T-cell (primary cell): ENCODE results near the gene PCDHB12. TPM values are rescaled to one million over a fixed set of nuclear protein-coding genes. Genes with fewer than 3 reads are reported as not detected.
"Not testable (repeated sequence)": the region's sequence is repeated elsewhere in the genome, so short reads cannot be mapped to it uniquely, and the experiment has no call there.

Experiments
- ATAC-seq, 4 experiments: fragments of 200-7000 bp in 3 of 4; fragments of 150-1000 bp in 1 of 4; cut with Tn5 transposase; replicated peaks in 1 of 4; 1 replicate in 3 of 4; 2 replicates in 1 of 4; pipeline ENCODE4 v1.10.0; 2021; ENCODE audit warnings: moderate library complexity in 3 of 4, mild to moderate bottlenecking in 2 of 4, moderate number of reproducible peaks in 1 of 4
- CTCF ChIA-PET, 2 donors: fragments of 300-600 bp; sonication (Branson Sonifier 250); formaldehyde crosslinking; loops; one replicate each; lab custom pipeline; 2022; ENCODE audit warnings: antibody characterized with exemption in 2 of 2; lab: Charles Lee
- POLR2A ChIA-PET, 2 donors: fragments of 300-600 bp; sonication (Branson Sonifier 250); formaldehyde crosslinking; loops; one replicate each; lab custom pipeline; 2022; ENCODE audit warnings: antibody characterized with exemption in 2 of 2; lab: Charles Lee
- DNase-seq, 35 experiments: peaks; one replicate each; pipeline versions ENCODE4 v3.0.0 to v3.0.0-alpha.2; 2013 to 2023
- H3K27ac ChIP-seq: one replicate; pipeline ENCODE4 v1.5.1; 2013; ENCODE audit warnings: low read length
- H3K27me3 ChIP-seq, 2 experiments: replicated peaks in 1 of 2; 1 replicate in 1 of 2; 2 replicates in 1 of 2; pipeline versions ENCODE4 v1.6.1 to v1.7.0; 2013; ENCODE audit warnings: low read length in 1 of 2, mixed read lengths in 1 of 2; ENCODE audit not compliant: control insufficient read depth in 2 of 2, insufficient read depth in 2 of 2; ENCODE audit errors: extremely low read depth in 1 of 2
- H3K36me3 ChIP-seq, 2 donors: 1 replicate in 1 of 2; 2 replicates in 1 of 2; pipeline versions ENCODE4 v1.6.1 to v1.7.0; 2013; ENCODE audit warnings: low read length in 1 of 2; ENCODE audit not compliant: control insufficient read depth in 2 of 2, insufficient read depth in 1 of 2; ENCODE audit errors: extremely low read depth in 1 of 2
- H3K4me1 ChIP-seq, 2 experiments: 1 replicate in 1 of 2; 2 replicates in 1 of 2; pipeline versions ENCODE4 v1.6.1 to v1.7.0; 2013; ENCODE audit warnings: low read length in 2 of 2, mixed read lengths in 1 of 2; ENCODE audit not compliant: insufficient read depth in 2 of 2, control insufficient read depth in 1 of 2; ENCODE audit errors: extremely low read depth in 1 of 2
- H3K4me3 ChIP-seq, 2 donors: 1 replicate in 1 of 2; 2 replicates in 1 of 2; pipeline versions ENCODE4 v1.5.1 to v1.7.0; 2013; ENCODE audit warnings: mild to moderate bottlenecking in 2 of 2, low read length in 1 of 2, moderate library complexity in 1 of 2; ENCODE audit not compliant: control insufficient read depth in 1 of 2; ENCODE audit errors: extremely low read depth in 1 of 2
- H3K9me3 ChIP-seq: 2 replicates; pipeline ENCODE4 v1.7.0; 2013
- H3K27ac Mint-ChIP-seq, 2 donors: one replicate each; pipeline ENCODE4 v1.8.0; 2020 to 2021; ENCODE audit warnings: mild to moderate bottlenecking in 2 of 2, mixed read lengths in 2 of 2
- H3K27me3 Mint-ChIP-seq, 2 donors: one replicate each; pipeline ENCODE4 v1.8.0; 2021 to 2022; ENCODE audit warnings: mixed read lengths in 2 of 2
- H3K36me3 Mint-ChIP-seq: one replicate; pipeline ENCODE4 v1.8.0; 2021; ENCODE audit warnings: mixed read lengths
- H3K4me1 Mint-ChIP-seq, 3 donors: one replicate each; pipeline ENCODE4 v1.8.0; 2020 to 2022; ENCODE audit warnings: mixed read lengths in 3 of 3, mild to moderate bottlenecking in 1 of 3
- H3K4me3 Mint-ChIP-seq, 3 donors: one replicate each; pipeline ENCODE4 v1.8.0; 2020 to 2022; ENCODE audit warnings: mild to moderate bottlenecking in 3 of 3, mixed read lengths in 3 of 3, moderate library complexity in 3 of 3
- H3K9me3 Mint-ChIP-seq, 3 donors: one replicate each; pipeline ENCODE4 v1.8.0; 2020 to 2022; ENCODE audit warnings: mixed read lengths in 3 of 3
- WGBS: methylation state at CpG from one replicate; pipeline ENCODE4 v1.1.5; 2013; ENCODE audit warnings: missing lambda C conversion rate; ENCODE audit not compliant: insufficient coverage; 5-methylcytosine and 5-hydroxymethylcytosine counted together
- total RNA-seq, 35 experiments: library from RNA in 6 of 35; stranded (reverse) in 6 of 35; fragments of 120-200 nt in 1 of 35; gene quantifications; one replicate each; pipeline versions ENCODE4 v1.2.1 to v1.2.4 and lab custom pipeline; 2013 to 2026

Gene PCDHB12
- total RNA-seq, 5 donors from 2014 or later (not counting 1 experiment from before 2014, with no cell fraction given): not detected

GRCh38 chr5:141201126-141201525, 7.4 kb upstream of the PCDHB12 start:
- DNase-seq, H3K4me1 ChIP-seq, CTCF ChIA-PET, H3K36me3 ChIP-seq, H3K4me1 Mint-ChIP-seq, H3K27ac Mint-ChIP-seq, ATAC-seq, POLR2A ChIA-PET, H3K4me3 Mint-ChIP-seq, H3K4me3 ChIP-seq, H3K36me3 Mint-ChIP-seq, H3K9me3 ChIP-seq, H3K27ac ChIP-seq: not testable (repeated sequence)
- H3K27me3 ChIP-seq: peaks cover 0 to 13% of the 10 kb centered on the region in 2 experiments
- Mint-ChIP-seq H3K9me3 (peaks cover 6 to 40% (median 25%) of the 10 kb centered on the region in 3 donors), H3K27me3 (peaks cover 51 to 55% of the 10 kb centered on the region in 2 donors)
- 20% methylated on average over 9 of the region's 38 CpGs for WGBS

GRCh38 chr5:141201646-141202045, 6.9 kb upstream of the PCDHB12 start:
- H3K27ac Mint-ChIP-seq, H3K27ac ChIP-seq, H3K4me1 ChIP-seq, ATAC-seq, H3K4me1 Mint-ChIP-seq, DNase-seq, POLR2A ChIA-PET, H3K36me3 Mint-ChIP-seq, H3K36me3 ChIP-seq, H3K4me3 ChIP-seq, H3K4me3 Mint-ChIP-seq, H3K9me3 ChIP-seq: not testable (repeated sequence)
- 48% methylated on average over 22 of the region's 35 CpGs for WGBS
- peaks cover 0 to 13% of the 10 kb centered on the region in 2 experiments for H3K27me3 ChIP-seq
- H3K27me3 Mint-ChIP-seq: peaks cover 54 to 55% of the 10 kb centered on the region in 2 donors
- CTCF ChIA-PET: interaction anchor here in 1 of 2 donors (0.7 kb wide), 1 partner anchor 1128 kb away, joined by 3 read pairs; no protein-coding TSS in a partner anchor
- H3K9me3 Mint-ChIP-seq: peaks cover under 1 to 35% (median 20%) of the 10 kb centered on the region in 3 donors

- H3K9me3 ChIP-seq, H3K27ac ChIP-seq, DNase-seq, CTCF ChIA-PET, POLR2A ChIA-PET, H3K4me1 ChIP-seq, H3K36me3 Mint-ChIP-seq, H3K4me1 Mint-ChIP-seq, H3K36me3 ChIP-seq, H3K4me3 ChIP-seq, ATAC-seq, H3K4me3 Mint-ChIP-seq, H3K27ac Mint-ChIP-seq: not testable (repeated sequence)
- peaks cover 0 to 14% (median 7%) of the 10 kb centered on the region in 3 donors for H3K9me3 Mint-ChIP-seq
- H3K27me3 ChIP-seq: peaks cover 9 to 17% of the 10 kb centered on the region in 2 experiments
- 46% methylated on average over 21 of the region's 39 CpGs for WGBS
- peaks cover 64 to 75% of the 10 kb centered on the region in 2 donors for H3K27me3 Mint-ChIP-seq
Measured at GRCh38 chr5:141210281-141210680, 1.8 kb downstream of the PCDHB12 start.

- H3K4me1 ChIP-seq, ATAC-seq, H3K4me1 Mint-ChIP-seq, H3K9me3 ChIP-seq, H3K27ac ChIP-seq, CTCF ChIA-PET, H3K36me3 ChIP-seq, POLR2A ChIA-PET, H3K4me3 Mint-ChIP-seq, H3K36me3 Mint-ChIP-seq, DNase-seq, H3K4me3 ChIP-seq: not testable (repeated sequence)
- peaks cover 9 to 17% of the 10 kb centered on the region in 2 experiments for H3K27me3 ChIP-seq
- Mint-ChIP-seq H3K27ac (peak overlapping the region in 1 of 2 donors; percentile 55), H3K9me3 (peaks cover 0 to 15% (median 8%) of the 10 kb centered on the region in 3 donors), H3K27me3 (peaks cover 63 to 73% of the 10 kb centered on the region in 2 donors)
- WGBS: 45% methylated on average over 14 of the region's 27 CpGs
Measured at GRCh38 chr5:141210849-141211248, 2.3 kb downstream of the PCDHB12 start.

GRCh38 chr5:141213656-141214339, 5.3 kb downstream of the PCDHB12 start, which contains the start of gene PCDHB13:
Gene PCDHB13, plus strand, starts transcription at chr5:141213919. Its CDS starts 205 bp downstream, at chr5:141214124.
- peaks cover 58 to 63% of the 10 kb centered on the region in 2 donors for H3K27me3 Mint-ChIP-seq
- H3K4me1 Mint-ChIP-seq, H3K9me3 ChIP-seq, H3K27ac ChIP-seq, H3K36me3 ChIP-seq, POLR2A ChIA-PET, CTCF ChIA-PET, H3K4me1 ChIP-seq, H3K27ac Mint-ChIP-seq, ATAC-seq, H3K4me3 ChIP-seq, H3K36me3 Mint-ChIP-seq: not testable (repeated sequence)
- DNase-seq: peak in 6 of 35 experiments; percentile 2 to 48 (median 12)
- peak within 1 kb of the TSS in 1 of 3 donors; percentile 44 for H3K4me3 Mint-ChIP-seq
- peaks cover 4 to 22% (median 18%) of the 10 kb centered on the region in 3 donors for H3K9me3 Mint-ChIP-seq
- H3K27me3 ChIP-seq: peaks cover 12 to 25% of the 10 kb centered on the region in 2 experiments
- no CpG with 5 or more reads among the region's 18 CpGs for WGBS

GRCh38 chr5:141214583-141214982, 6.1 kb downstream of the PCDHB12 start:
- H3K27ac ChIP-seq, H3K27ac Mint-ChIP-seq, CTCF ChIA-PET, H3K4me3 Mint-ChIP-seq, H3K36me3 Mint-ChIP-seq, H3K4me1 Mint-ChIP-seq, H3K4me1 ChIP-seq, ATAC-seq, H3K36me3 ChIP-seq, H3K9me3 ChIP-seq, H3K4me3 ChIP-seq, DNase-seq: not testable (repeated sequence)
- H3K27me3 Mint-ChIP-seq: peaks cover 54 to 59% of the 10 kb centered on the region in 2 donors
- WGBS: 62% methylated on average over 3 of the region's 12 CpGs
- POLR2A ChIA-PET: interaction anchor here in 1 of 2 donors (0.6 kb wide), 1 partner anchor 299 kb away, joined by 7 read pairs; no protein-coding TSS in a partner anchor
- H3K27me3 ChIP-seq: peaks cover 12 to 22% of the 10 kb centered on the region in 2 experiments
- peaks cover 7 to 28% (median 26%) of the 10 kb centered on the region in 3 donors for H3K9me3 Mint-ChIP-seq
